Prostate gland (tissue), 2 donors: ENCODE results near the gene CRAT. TPM values are rescaled to one million over a fixed set of nuclear protein-coding genes. Genes with fewer than 3 reads are reported as not detected.
A peak's percentile ranks its signal among the peaks of the same experiment; 100 is the strongest.

ENCODE experiments used
- DNase-seq: peaks from one replicate; pipeline ENCODE4 v3.0.0-alpha.2; 2019; ENCODE audit warnings: low spot score
- H3K27ac ChIP-seq, 2 donors: fragments of 200-600 bp; sonication (generic); 2 replicates each; pipeline ENCODE4 v1.5.1; 2017 to 2019
- H3K27me3 ChIP-seq: fragments of 200-600 bp; sonication (generic); replicated peaks from 2 replicates; pipeline ENCODE4 v1.5.1; 2019; ENCODE audit not compliant: insufficient read depth
- H3K36me3 ChIP-seq, 2 donors: fragments of 200-600 bp; sonication (generic); 1 replicate in 1 of 2; 2 replicates in 1 of 2; pipeline versions ENCODE4 v1.5.1 to v1.8.1; 2017 to 2019
- H3K4me1 ChIP-seq: fragments of 200-600 bp; sonication (generic); replicated peaks from 2 replicates; pipeline ENCODE4 v1.5.1; 2019
- H3K4me3 ChIP-seq, 2 donors: fragments of 200-600 bp; sonication (generic); 2 replicates each; pipeline ENCODE4 v1.5.1; 2017 to 2019
- H3K9me3 ChIP-seq: fragments of 200-600 bp; sonication (generic); 2 replicates; pipeline ENCODE4 v1.5.1; 2017
- CTCF ChIP-seq, 4 experiments: fragments of 200-600 bp in 2 of 4; fragments of 450-650 bp in 2 of 4; sonication (generic) in 2 of 4; IDR thresholded peaks; 1 replicate in 3 of 4; 2 replicates in 1 of 4; pipeline ENCODE4 v1.5.1; 2016 to 2019; ENCODE audit warnings: antibody characterized with exemption in 4 of 4, mild to moderate bottlenecking in 2 of 4, moderate library complexity in 2 of 4
- POLR2A ChIP-seq: fragments of 450-650 bp; IDR thresholded peaks from one replicate; pipeline ENCODE4 v1.6.1; 2016; ENCODE audit warnings: antibody characterized with exemption, mild to moderate bottlenecking
- POLR2AphosphoS5 ChIP-seq: sonication (generic); formaldehyde crosslinking; IDR thresholded peaks from one replicate; pipeline ENCODE4 v1.6.1; 2017; ENCODE audit warnings: antibody characterized with exemption
- WGBS: methylation state at CpG from one replicate; pipeline ENCODE4 v1.1.5; 2018; 5-methylcytosine and 5-hydroxymethylcytosine counted together
- intact Hi-C: fragments of 100-400 bp; cut with DNase I; formaldehyde crosslinking; loops from one replicate; pipeline ENCODE4 v1.14.2; 2022
- total RNA-seq, 2 donors: library from RNA; depleted of rRNA; stranded (reverse); fragments of >200 nt; gene quantifications; one replicate each; pipeline ENCODE4 v1.1.0, GENCODE V29; 2016

The CRAT gene
- total RNA-seq, 2 donors from 2014 or later = 59.8 to 98.3 TPM

DNA sequence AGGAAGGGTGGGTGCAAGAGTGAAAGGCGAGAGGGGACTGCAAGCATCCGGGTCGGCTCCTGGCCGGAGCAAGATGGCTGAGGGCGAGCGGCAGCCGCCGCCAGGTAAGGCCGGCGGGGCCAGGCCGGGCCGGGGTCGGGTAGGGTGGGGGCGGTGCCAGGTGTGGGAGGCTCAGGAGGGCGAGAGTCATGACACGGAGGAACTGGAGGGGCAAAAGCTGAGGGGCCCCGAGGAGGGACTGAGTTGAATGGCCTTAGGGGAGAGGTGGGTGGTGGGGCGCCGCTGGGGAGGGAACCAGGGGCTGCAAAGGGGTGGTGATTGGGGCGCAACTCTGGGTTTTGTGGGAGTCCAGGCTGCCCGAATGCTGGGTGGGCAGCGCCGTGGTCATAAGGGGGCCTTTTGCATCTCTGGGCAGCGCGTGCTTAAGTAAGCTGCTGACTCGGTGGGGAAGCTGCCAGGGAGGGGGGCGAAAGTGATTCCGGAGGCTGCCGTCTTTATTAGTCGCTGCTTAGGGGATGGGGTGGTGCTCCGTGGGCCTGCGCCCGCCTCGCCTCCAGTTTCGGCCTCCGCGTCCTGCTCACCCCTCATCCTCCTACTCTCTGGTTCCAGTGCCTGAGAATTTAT is 1.0 kb upstream of the CRAT start:
- Histone ChIP-seq H3K27me3 (no peaks in the 10 kb centered on the region), H3K4me3 (peak overlapping the region; percentile 87 to 89), H3K4me1 (peaks cover 14% of the 10 kb centered on the region), H3K9me3 (no peaks in the 10 kb centered on the region), H3K27ac (peak overlapping the region; percentile 95 to 96), H3K36me3 (no peaks in the 10 kb centered on the region)
- peak; percentile 52 for DNase-seq
- TF ChIP-seq CTCF (IDR thresholded peaks at IDR 0.05) (no peak), POLR2A (no peak), POLR2AphosphoS5 (no peak)
- intact Hi-C loops = no loop called here
- under 1% methylated on average over 37 of the region's 37 CpGs for WGBS

GRCh38 chr9:129109952-129110739 is 447 bp downstream of the CRAT start:
- TF ChIP-seq CTCF (IDR thresholded peaks at IDR 0.05) (peak in 2 of 4 experiments; percentile 15 to 22), POLR2AphosphoS5 (no peak), POLR2A (no peak)
- Histone ChIP-seq H3K4me1 (peaks cover 7% of the 10 kb centered on the region), H3K27ac (peak overlapping the region; percentile 95 to 96), H3K36me3 (no peaks in the 10 kb centered on the region), H3K27me3 (no peaks in the 10 kb centered on the region), H3K9me3 (no peaks in the 10 kb centered on the region), H3K4me3 (peak overlapping the region; percentile 87 to 89)
- DNase-seq = no peak
- intact Hi-C loops = no loop called here
- WGBS = 16% methylated on average over 27 of the region's 64 CpGs

GRCh38 chr9:129109537-129109903 is 1.1 kb downstream of the CRAT start:
- no peaks in the 10 kb centered on the region for H3K9me3 ChIP-seq
- no peaks in the 10 kb centered on the region for H3K36me3 ChIP-seq
- H3K27me3 ChIP-seq = no peaks in the 10 kb centered on the region
- intact Hi-C loops = no loop called here
- TF ChIP-seq POLR2A (no peak), POLR2AphosphoS5 (no peak), CTCF (IDR thresholded peaks at IDR 0.05) (no peak)
- H3K4me3 ChIP-seq = peak overlapping the region; percentile 87 to 89
- peaks cover 7% of the 10 kb centered on the region for H3K4me1 ChIP-seq
- 61% methylated on average over 7 of the region's 7 CpGs for WGBS
- no peak for DNase-seq
- peak overlapping the region; percentile 95 to 96 for H3K27ac ChIP-seq

DNA sequence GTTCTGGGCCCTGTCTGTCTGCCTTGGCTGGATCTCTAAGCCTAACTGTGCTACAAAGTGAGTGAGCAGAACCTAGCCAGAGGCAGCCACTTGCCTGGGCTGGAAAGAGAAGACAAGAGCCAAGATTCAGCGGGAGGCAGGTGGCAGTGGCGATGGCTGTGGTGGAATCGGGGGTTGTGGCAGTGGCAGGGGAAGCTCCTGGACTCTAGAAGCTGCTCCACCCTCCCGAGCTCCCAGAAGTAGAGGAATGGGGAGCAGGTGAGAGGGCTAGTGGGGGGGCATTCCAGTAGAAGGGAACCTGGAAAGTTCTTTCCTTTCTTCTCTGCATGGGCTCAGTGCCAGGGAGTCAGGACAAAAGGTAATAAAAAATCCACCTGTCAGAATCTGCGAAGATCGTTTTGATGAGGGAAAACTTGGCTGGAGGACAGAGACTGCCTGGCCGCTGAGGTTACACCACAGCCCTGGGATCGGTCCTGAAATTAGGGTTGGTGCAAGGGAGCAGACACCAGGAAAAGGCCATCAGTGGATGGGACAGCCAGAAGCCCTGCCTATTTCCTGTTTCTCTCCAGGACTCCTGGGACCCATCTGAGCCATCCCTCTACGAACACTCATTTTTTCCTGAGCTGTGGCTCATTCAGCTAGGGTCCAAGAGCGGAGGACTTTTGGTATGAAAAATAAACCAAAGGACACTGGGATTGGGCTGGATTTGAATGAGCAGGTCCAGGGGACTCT is 1.6 kb downstream of the CRAT start:
- DNase-seq = peak; percentile 58
- 34% methylated on average over 10 of the region's 10 CpGs for WGBS
- Histone ChIP-seq H3K36me3 (no peaks in the 10 kb centered on the region), H3K9me3 (no peaks in the 10 kb centered on the region), H3K27me3 (no peaks in the 10 kb centered on the region), H3K27ac (peak overlapping the region; percentile 55 to 96), H3K4me1 (peaks cover 7% of the 10 kb centered on the region), H3K4me3 (peak overlapping the region in 1 of 2 donors; percentile 89)
- intact Hi-C loops = no loop called here
- TF ChIP-seq POLR2A = peak; percentile 5
- peak; percentile 54 for TF ChIP-seq POLR2AphosphoS5
- TF ChIP-seq CTCF (IDR thresholded peaks at IDR 0.05) = no peak
